ENCODE measurements around the gene C6orf141.

GRCh38 chr6:49550492-49551077 lies at the start of gene C6orf141:
- TF ChIP-seq CTCF (IDR thresholded peaks at IDR 0.05 in 2 of 3, conservative IDR thresholded peaks at IDR 0.05 in 1 of 3; ENCODE audit: borderline replicate concordance in 1 of 3, insufficient read depth in 1 of 3, low read depth in 2 of 3, low read length in 2 of 3) (no peak), EZH2phosphoT487 (IDR thresholded peaks at IDR 0.05; ENCODE audit: borderline replicate concordance) (no peak), RAD21 (IDR thresholded peaks at IDR 0.05; ENCODE audit: low read depth) (no peak), POLR2A (IDR thresholded peaks at IDR 0.05; ENCODE audit: borderline replicate concordance, extremely low read depth, insufficient read depth, insufficient read length) (no peak), POLR2AphosphoS5 (IDR thresholded peaks at IDR 0.05; ENCODE audit: low read depth, low read length) (peak; percentile 82), EZH2 (IDR thresholded peaks at IDR 0.05) (no peak)

Measured in HCT116 (cell line).